ENCODE data around the gene PHTF2.

- TF ChIP-seq CTCF (IDR thresholded peaks at IDR 0.05) = no peak
- TF ChIP-seq GATA2 (CRISPR knock-in tag; IDR thresholded peaks at IDR 0.05) = no peak
- no peak for TF ChIP-seq TAF1 (IDR thresholded peaks at IDR 0.05; ENCODE audit: borderline replicate concordance, low read depth, low read length)
- no peak for TF ChIP-seq RAD21 (IDR thresholded peaks at IDR 0.05; ENCODE audit: low read length)
These were observed 32.4 kb upstream of the PHTF2 start for GRCh38 chr7:77765906-77766800.
